ENCODE results near the gene TRABD2A. TPM values are rescaled to one million over a fixed set of nuclear protein-coding genes. Genes with fewer than 3 reads are reported as not detected.
"Not testable (repeated sequence)": the region's sequence is repeated elsewhere in the genome, so short reads cannot be mapped to it uniquely, and the experiment has no call there.

Gene TRABD2A
- total and polyA plus RNA-seq, 2 experiments from 2014 or later: 3.4 to 5.0 TPM

GRCh38 chr2:84878459-84878858 lies 2.4 kb downstream of the TRABD2A start:
- no peak overlapping the region for H3K4me2 ChIP-seq (ENCODE audit: unreplicated experiment)
- in situ Hi-C loops (cut with MboI): loop anchor here (10.0 kb wide), 1 partner anchor 384 kb away; no protein-coding TSS in a partner anchor
- WGBS, 2 experiments (ENCODE audit: low coverage in 1 of 2, low lambda C conversion rate in 2 of 2, missing lambda C conversion rate in 2 of 2): 94 to 100% methylated on average over 1 of the region's 1 CpG

DNA sequence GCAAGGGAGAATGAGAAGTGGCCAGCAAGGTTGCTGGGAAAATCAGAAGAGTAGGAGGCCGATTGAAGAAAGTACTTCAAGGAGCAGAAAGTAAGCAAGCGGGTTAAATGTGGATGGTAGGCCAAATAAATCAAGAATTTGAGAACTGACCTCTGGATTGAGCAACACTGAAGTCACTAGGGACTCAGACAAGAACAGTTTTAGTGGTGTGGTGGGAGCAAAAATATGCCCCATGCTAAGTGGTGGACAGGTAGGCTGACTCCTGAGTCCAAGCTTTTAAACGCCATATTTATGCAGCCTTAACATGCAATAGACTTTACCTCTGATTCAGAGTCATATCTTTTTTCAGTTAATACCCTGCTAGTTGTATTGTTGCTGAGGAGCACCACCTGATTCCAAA lies 4.5 kb downstream of the TRABD2A start:
- Histone ChIP-seq H3K4me3 (no peak overlapping the region), H3K36me3 (ENCODE audit: low read depth) (no peaks in the 10 kb centered on the region), H3K27ac (no peak overlapping the region), H3F3A (ENCODE audit: insufficient read depth) (no peaks in the 10 kb centered on the region; the same call in 1 of the 2 replicates), H3K9me2 (ENCODE audit: insufficient read depth) (no peaks in the 10 kb centered on the region), H3K9me3 (ENCODE audit: low read depth) (no peaks in the 10 kb centered on the region), H4K20me1 (ENCODE audit: insufficient read depth) (no peaks in the 10 kb centered on the region), H3K4me2 (ENCODE audit: unreplicated experiment) (no peak overlapping the region), H3K79me2 (ENCODE audit: insufficient read depth) (no peaks in the 10 kb centered on the region), H3K27me3 (replicated peaks; ENCODE audit: insufficient read depth) (no peaks in the 10 kb centered on the region), H2AFZ (no peak overlapping the region), H3K4me1 (ENCODE audit: insufficient read depth) (no peaks in the 10 kb centered on the region), H3K9ac (no peak overlapping the region)
- WGBS, 2 experiments (ENCODE audit: low coverage in 1 of 2, low lambda C conversion rate in 2 of 2, missing lambda C conversion rate in 2 of 2): 93 to 95% methylated on average over 3 of the region's 3 CpGs
- in situ Hi-C loops (cut with MboI): loop anchor here (10.0 kb wide), 1 partner anchor 382 kb away; no protein-coding TSS in a partner anchor
- TF ChIP-seq EZH2phosphoT487 (IDR thresholded peaks at IDR 0.05; ENCODE audit: insufficient read depth, low read depth) (no peak), EZH2 (IDR thresholded peaks at IDR 0.05; ENCODE audit: insufficient read depth, poor library complexity, severe bottlenecking) (no peak)
- no peak for DNase-seq

More at GRCh38 chr2:84878459-84878858, 2.4 kb downstream of the TRABD2A start:
- H3F3A ChIP-seq (ENCODE audit: insufficient read depth): peaks cover 15% of the 10 kb centered on the region; the same call in 1 of the 2 replicates
- no peak overlapping the region for H2AFZ ChIP-seq
- H3K4me1 ChIP-seq (ENCODE audit: insufficient read depth): 0 out of 2 replicates have a peak, but pooled peaks cover 4% of the 10 kb centered on the region
- H3K27me3 ChIP-seq (replicated peaks; ENCODE audit: insufficient read depth): no peaks in the 10 kb centered on the region
- no peak overlapping the region for H3K27ac ChIP-seq
- TF ChIP-seq EZH2 (IDR thresholded peaks at IDR 0.05; ENCODE audit: insufficient read depth, poor library complexity, severe bottlenecking): no peak
- TF ChIP-seq EZH2phosphoT487 (IDR thresholded peaks at IDR 0.05; ENCODE audit: insufficient read depth, low read depth): no peak
- no peak overlapping the region for H3K9ac ChIP-seq
- H3K9me3 ChIP-seq (ENCODE audit: low read depth): no peaks in the 10 kb centered on the region
- H3K9me2 ChIP-seq (ENCODE audit: insufficient read depth): no peaks in the 10 kb centered on the region
- DNase-seq: no peak
- no peaks in the 10 kb centered on the region for H3K79me2 ChIP-seq (ENCODE audit: insufficient read depth)
- no peak overlapping the region for H3K4me3 ChIP-seq
- H4K20me1 ChIP-seq (ENCODE audit: insufficient read depth): no peaks in the 10 kb centered on the region
- H3K36me3 ChIP-seq (ENCODE audit: low read depth): no peaks in the 10 kb centered on the region

GRCh38 chr2:84875619-84876018 lies 5.3 kb downstream of the TRABD2A start:
- not testable (repeated sequence) for H3K36me3 ChIP-seq (ENCODE audit: low read depth); H3K27me3 ChIP-seq (replicated peaks; ENCODE audit: insufficient read depth); H4K20me1 ChIP-seq (ENCODE audit: insufficient read depth); H3K4me1 ChIP-seq (ENCODE audit: insufficient read depth); H3K9ac ChIP-seq; H3K9me3 ChIP-seq (ENCODE audit: low read depth); H3K79me2 ChIP-seq (ENCODE audit: insufficient read depth); H3K4me2 ChIP-seq (ENCODE audit: unreplicated experiment); H3K9me2 ChIP-seq (ENCODE audit: insufficient read depth); H3F3A ChIP-seq (ENCODE audit: insufficient read depth); H2AFZ ChIP-seq; DNase-seq; H3K27ac ChIP-seq; H3K4me3 ChIP-seq
- in situ Hi-C loops (cut with MboI): loop anchor here (10.0 kb wide), 1 partner anchor 381 kb away; no protein-coding TSS in a partner anchor
- WGBS, 2 experiments (ENCODE audit: low coverage in 1 of 2, low lambda C conversion rate in 2 of 2, missing lambda C conversion rate in 2 of 2): 96 to 100% methylated on average over 1 of the region's 1 CpG

DNA sequence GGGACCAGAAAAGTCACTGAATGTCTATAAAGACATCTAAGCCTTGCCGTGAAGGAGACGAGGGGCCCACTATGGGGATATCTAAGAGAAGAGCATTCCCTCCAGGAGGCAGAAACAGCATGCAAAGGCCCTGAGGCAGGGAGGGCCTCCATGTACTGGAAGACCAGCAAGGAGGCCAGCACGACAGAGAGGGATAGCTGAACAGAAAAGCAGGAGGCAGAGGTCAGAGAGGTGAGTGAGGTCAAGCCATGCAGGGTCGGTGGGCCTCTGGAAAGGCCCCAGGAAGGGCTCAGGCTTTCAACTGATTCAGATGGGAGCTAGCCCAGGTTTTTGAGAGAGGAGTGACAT lies 5.7 kb downstream of the TRABD2A start:
- in situ Hi-C loops (cut with MboI): loop anchor here (10.0 kb wide), 1 partner anchor 380 kb away; no protein-coding TSS in a partner anchor

More for the DNA sequence above, 5.7 kb downstream of the TRABD2A start:
- Histone ChIP-seq H3K4me2 (ENCODE audit: unreplicated experiment) (no peak overlapping the region), H3K9me2 (ENCODE audit: insufficient read depth) (no peaks in the 10 kb centered on the region), H3F3A (ENCODE audit: insufficient read depth) (no peaks in the 10 kb centered on the region), H3K4me1 (ENCODE audit: insufficient read depth) (no peaks in the 10 kb centered on the region), H3K9me3 (ENCODE audit: low read depth) (no peaks in the 10 kb centered on the region), H3K27ac (no peak overlapping the region), H3K36me3 (ENCODE audit: low read depth) (no peaks in the 10 kb centered on the region), H3K9ac (no peak overlapping the region), H4K20me1 (ENCODE audit: insufficient read depth) (no peaks in the 10 kb centered on the region), H2AFZ (no peak overlapping the region), H3K27me3 (replicated peaks; ENCODE audit: insufficient read depth) (no peaks in the 10 kb centered on the region), H3K4me3 (no peak overlapping the region), H3K79me2 (ENCODE audit: insufficient read depth) (no peaks in the 10 kb centered on the region)
- TF ChIP-seq EZH2 (IDR thresholded peaks at IDR 0.05; ENCODE audit: insufficient read depth, poor library complexity, severe bottlenecking): no peak
- TF ChIP-seq EZH2phosphoT487 (IDR thresholded peaks at IDR 0.05; ENCODE audit: insufficient read depth, low read depth): no peak
- WGBS, 2 experiments (ENCODE audit: low coverage in 1 of 2, low lambda C conversion rate in 2 of 2, missing lambda C conversion rate in 2 of 2): 57 to 60% methylated on average over 4 of the region's 4 CpGs
- peak; percentile 7 for DNase-seq

Measured in GM23248 (cell line).